CD4-positive, alpha-beta T cell treated with Interleukin-4 for 4 hours (primary cell): Measurements from ENCODE around the gene DNASE1.
"Not testable (repeated sequence)": the region's sequence is repeated elsewhere in the genome, so short reads cannot be mapped to it uniquely, and the experiment has no call there.

Experiments
- DNase-seq: peaks from one replicate; pipeline ENCODE4 v3.0.0-alpha.2; 2020

DNASE1 gene, protein sequence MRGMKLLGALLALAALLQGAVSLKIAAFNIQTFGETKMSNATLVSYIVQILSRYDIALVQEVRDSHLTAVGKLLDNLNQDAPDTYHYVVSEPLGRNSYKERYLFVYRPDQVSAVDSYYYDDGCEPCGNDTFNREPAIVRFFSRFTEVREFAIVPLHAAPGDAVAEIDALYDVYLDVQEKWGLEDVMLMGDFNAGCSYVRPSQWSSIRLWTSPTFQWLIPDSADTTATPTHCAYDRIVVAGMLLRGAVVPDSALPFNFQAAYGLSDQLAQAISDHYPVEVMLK

DNA sequence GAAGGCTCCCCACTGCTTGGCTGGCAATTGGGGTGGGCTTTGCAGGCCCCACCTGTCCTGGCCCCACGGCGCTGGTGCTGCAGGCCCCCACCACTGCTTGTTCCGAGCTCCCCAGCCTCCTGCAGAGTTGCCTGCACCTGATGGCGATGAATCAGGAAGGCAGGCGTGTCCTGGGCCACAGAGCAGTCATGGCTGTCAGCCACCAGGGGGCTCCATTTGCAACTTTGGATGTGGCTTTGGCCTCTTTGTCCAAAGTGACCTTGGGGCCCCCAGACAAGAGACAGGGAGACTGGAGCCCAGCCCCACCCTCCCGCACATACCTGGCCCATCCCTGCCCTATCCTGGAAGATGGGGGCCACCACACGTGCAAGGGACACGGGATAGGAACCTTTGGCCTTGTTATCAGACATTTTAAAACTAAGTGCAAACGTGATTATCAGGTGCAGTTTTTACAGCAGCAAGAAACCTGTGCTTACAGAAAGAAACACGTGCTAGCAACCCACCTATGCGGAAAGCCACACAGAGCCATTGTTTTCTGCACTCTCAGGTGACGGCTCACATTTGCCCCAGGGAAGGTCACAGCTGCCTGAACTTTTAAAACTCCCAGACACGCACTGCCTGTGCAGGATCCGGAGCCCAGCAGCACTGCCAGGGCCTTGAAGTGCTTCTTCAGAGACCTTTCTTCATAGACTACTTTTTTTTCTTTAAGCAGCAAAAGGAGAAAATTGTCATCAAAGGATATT lies at the start of gene DNASE1:
Gene DNASE1 (plus strand): TSS at position 443 of the 743 bp plus-strand sequence. CDS start 683 bp downstream, outside the sequence.
- peak; percentile 48 for DNase-seq

DNA sequence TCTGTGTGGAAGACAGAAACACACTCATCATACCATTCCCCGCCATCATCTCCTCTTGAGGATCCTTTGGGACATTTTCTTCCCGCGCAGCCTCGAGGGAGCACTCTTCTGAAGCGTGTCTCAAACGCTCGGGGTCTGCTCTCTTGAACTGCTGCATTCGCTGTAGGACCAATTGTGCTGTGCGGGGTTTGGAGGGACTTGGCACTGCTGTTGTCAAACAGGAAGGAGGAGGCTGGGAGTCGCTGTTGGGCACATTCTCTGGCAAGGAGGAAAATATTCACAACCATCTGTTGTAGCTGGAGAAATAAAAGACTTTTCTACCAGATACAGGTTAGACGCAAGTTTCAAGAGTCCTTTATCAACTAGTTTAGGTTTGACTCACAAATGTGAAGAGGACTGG lies 48.0 kb upstream of the DNASE1 start:
- DNase-seq: no peak

DNA sequence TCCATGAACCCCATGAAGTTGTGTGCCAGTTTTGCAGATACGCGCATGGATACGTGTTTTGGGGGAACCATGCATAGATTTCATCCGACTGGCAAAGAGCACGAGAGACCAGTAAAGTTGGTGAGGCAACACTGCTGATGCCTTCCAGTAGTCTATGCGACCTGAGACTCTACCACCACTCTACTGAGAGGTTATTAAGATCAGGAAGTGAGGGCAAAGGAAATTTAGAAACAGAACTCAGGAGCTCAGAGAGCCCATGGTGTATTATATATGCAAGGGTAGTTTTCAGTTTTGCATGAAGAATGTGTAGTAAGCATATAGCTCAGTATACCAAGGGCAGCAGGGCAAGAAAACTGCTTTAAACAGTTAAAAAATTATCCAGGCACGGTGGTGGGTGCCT lies 47.3 kb upstream of the DNASE1 start:
- no peak for DNase-seq

DNA sequence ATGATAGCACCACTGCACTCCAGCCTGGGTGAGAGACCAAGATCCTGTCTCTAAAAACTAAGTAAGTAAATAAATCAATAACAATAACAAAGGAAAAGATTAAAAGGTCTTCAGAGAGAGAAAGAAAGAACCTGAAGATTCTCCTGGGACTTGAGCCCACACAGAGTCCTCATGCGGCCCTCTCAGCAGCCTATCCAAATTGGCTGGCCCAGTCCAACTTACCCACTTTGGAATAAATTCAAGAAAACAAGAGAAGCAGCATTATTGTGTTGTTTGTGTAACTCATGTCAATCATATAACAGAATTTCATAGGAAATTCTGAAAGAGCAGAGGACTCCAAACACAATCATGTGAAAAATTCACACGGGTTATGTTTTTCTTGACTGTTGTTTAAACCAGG lies 46.9 kb upstream of the DNASE1 start:
- no peak for DNase-seq

DNA sequence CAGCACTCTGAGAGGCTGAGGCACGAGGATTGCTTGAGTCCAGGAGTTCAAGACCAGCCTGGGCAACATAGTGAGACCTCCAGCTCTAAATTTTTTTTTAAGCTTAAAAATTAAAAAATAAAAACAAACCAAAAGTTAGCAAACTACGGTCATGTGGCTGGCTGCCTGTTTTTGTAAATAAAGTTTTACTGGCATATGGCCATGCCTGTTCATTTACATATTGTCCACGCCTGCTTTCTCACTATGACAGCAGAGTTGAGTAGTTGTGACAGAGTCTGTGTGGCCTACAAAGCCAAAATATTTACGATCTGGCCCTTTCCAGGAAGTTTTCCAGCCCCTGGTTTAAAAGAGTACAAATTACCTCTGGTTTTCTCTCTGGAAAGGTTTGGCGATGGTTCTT lies 46.4 kb upstream of the DNASE1 start:
- DNase-seq: no peak

DNA sequence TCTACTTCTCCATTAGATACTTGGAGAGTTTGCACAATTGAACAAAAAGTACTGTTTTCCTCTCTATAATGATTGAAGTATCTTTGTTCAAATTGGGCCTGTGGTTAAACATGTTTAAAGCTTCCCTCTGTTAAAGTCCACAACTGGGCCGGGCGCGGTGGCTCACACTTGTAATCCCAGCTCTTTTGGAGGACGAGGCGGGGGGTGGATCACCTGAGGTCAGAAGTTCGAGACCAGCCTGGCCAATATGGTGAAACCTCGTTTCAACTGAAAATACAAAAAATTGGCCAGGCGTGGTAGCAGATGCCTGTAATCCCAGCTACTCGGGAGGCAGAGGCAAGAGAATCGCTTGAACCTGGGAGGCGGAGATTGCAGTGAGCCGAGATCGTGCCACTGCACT lies 45.5 kb upstream of the DNASE1 start:
- not testable (repeated sequence) for DNase-seq

DNA sequence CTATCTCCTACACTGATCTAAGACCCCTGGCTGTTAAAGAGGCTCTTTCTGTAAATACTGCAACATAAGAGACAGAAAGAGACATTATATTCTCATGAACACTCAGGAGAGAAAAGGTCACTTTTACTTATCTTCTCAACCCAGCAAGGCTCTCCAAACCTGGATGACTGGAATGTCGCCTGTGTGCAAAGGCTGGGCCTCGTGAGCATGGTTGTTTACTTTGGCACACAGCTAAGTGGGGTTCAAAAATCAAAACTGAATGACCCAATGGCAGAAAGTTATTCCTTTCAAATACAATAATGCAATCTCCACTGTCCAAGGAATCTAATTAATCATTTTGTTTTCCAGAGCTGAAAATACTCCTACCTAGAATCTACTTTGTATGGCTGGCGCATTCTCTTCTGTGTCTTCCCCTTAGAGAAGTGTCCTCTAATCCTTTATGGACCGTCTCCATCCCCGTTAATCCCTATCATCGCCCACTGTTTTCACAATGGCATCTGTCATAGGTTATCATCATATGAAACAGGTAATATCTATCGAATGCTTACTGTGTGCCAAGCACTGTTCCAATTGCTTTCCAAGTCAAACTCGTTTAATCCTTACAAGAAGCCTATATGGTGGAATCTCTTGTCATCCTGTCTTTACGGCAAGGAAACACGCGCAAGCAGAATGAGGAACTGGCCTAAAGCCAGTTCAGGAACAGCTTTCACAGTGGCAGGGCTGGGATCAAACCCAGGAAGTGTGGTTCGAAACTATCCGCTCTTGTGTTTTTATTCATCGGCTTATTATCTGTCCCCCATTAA lies 44.4 kb upstream of the DNASE1 start:
- DNase-seq: no peak

DNA sequence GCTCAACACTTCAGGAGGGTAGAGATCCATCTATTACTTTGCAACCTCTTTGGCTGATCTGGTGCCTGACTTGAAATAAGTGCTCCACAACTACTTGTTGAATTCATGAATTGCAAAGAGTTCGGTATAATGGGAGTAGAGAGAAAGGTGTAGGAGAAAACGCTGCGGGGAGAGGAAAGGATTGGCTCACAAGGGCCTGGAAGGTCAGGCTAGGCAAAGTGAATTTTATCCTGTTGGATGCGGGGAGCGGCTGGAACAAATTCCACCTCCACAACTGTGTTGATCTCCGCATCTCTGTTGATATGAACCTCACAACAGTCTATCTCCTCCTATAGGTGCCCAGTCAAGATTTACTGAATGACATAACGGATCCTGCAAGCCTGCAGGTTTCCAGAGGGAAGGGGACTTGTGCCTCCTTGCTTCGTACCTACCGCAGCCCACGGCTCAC lies 43.8 kb upstream of the DNASE1 start:
- DNase-seq: no peak

DNA sequence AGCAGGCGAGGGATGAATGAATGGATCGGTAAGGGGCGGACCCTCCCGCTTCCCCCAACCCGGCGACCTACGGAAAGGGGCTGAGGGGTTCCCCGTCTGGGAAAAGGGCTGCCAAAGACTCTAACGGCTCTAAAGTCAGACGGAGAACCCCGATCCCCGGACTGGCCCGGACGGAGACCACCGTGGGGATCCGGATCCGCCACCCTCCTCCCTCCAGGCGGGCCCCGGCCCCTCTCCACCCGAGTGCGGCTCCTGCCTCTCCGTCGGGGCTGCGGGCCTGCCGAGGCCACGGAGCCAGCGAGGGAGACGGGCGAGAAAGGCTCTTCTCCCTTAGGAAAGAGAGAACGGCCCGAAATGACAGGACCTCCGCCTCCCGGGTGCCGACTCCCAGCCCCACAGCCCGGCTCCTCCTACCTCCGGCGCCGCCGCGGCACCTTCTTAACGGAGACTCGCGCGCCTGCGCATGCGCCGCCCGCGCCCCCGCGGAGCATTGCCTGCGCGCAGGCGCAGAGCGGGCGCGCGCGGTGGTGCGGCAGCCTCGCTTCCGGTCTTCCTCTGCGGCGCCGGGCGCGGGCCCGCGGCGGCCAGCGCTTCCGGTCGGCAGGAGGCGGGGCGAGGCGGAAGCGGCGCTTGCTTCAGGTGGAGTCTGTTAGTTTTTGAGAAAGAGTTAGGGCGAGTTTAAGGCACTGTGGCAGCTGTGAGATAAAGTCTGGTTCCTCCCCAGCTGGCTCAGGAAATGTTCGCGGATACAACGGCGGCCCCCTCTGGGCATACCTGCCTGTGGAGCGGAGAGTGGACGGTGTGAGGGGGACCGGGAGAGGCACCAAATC lies 43.1 kb upstream of the DNASE1 start, which contains the start of gene SLX4:
Gene SLX4 (minus strand): TSS at position 461 of the 830 bp plus-strand sequence. CDS start 2,642 bp downstream, outside the sequence.
- peak; percentile 87 for DNase-seq

DNA sequence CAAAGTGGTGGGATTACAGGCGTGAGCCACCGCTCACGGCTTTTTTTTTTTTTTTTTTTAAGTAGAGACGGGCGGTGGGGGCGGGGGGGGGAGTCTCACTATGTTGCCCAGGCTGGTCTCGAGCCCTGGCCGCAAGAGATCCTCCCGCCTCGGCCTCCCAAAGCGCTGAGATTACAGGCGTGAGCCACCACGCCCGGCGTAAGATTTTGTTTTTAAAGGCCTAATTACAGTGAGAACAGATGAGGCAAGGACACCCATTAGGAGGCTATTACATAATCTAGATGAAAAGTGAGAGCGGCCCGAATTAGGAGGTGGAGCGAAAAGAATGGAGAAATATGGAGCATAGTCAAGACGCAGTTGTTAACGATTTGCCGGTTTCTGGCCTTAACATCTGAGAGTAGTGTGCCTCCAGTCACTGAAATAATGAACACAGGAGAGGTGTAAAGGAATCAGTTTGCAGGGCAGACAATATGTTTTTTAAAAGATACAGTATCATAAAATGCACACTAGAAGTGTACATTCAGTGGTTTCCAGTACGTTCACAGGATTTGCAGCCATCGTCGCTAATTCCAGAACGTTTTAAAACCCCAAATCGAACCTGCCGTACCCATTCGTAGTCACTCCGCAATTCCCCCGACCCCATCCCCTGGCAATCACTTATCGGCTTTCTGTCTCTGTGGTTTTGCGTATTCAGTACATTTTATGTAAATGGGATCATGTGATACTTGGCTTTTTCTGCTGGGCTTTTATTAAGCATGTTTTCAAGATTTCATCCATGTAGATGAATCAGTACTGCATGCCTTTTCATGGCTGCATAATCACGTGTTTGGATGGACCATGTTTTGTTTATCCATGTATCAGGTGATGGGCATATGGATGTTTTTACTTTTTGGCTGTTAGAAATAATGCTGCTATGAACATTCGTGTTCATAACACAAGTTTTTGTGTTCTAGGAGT lies 41.7 kb upstream of the DNASE1 start:
- no peak for DNase-seq

DNA sequence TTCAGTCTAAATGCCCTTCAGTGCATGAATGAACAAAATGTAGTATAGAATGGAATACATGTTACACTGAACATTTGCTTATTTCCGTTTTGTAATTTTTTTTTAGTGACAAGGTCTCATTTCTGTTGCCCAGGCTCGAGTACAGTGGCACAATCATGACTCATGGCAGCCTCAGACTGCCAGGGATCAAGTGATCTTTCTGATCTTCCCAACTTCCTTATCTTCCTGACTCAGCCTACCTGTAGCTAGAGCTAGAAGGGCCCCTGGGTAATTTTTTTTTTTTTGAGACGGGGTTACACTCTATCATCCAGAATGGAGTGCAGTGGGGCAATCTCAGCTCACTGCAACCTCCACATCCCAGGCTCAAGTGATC lies 35.7 kb upstream of the DNASE1 start:
- DNase-seq: no peak

DNA sequence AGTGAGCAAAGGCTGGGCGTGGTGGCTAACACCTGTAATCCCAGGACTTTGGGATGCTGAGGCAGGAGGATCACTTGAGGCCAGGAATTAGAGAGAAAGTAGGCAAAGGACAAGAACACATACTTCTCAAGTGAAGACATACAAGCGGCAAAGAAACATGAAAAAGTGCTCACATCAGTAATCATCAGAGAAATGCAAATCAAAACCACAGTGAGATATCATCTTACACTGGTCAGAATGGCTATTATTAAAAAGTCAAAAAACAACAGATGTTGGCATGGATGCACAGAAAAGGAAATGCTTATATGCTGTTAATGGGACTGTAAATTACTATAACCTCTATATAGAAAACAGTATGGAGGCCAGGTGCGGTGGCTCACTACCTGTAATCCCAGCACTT lies 30.8 kb upstream of the DNASE1 start:
- no peak for DNase-seq

DNA sequence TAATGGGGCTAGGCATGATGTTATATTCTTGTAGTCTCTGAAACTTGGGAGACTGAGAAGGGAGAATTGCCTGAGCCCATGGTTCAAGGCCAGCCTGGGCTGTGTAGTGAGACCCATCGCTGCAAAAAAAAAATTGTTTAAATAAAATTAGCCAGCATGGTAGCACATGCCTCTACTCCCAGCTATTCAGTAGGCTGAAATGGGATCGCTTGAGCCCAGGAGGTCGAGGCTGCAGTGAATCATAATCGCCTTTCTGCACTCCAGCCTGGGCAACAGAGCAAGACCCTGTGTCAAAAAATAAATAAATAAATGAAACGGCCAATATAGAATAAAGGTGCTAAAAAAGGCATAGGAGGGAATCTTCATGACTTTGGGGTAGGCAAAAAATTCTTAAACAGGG lies 29.2 kb upstream of the DNASE1 start:
- no peak for DNase-seq

DNA sequence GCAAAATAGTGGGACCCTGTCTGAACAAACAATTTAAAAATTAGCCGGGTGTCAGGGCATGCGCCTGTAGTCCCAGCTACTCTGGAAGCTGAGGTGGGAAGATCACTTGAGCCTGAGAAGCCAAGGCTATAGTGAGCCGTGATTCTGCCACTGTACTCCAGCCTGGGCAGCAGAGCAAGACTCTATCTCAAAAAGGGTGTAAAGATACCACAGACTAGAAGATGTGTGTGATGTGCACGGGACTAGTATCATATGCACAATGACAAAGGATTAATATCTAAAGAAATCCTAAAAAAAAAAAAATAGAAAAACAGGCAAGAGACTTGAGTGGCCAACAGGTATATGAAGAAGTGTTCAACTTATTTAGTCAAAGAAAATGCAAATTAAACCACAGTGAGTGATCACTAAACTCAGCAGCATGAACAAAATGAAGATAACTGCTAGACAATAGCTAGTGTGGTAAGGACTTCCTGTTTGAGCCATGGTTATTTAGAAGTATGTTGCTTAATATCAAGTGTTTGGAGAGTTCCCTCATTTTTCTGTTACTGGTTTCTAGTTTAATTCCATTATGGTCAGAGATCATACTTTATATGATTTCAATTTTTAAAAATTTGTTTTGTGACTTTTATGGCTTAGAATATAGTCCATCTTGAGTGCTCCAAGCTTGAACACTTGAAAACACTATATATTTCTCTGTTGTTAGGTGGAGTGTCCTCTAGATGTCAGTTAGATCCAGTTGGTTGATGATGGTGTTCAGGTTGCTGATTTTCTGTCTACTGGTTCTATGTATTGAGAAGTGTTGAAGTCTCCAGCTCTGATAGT lies 28.4 kb upstream of the DNASE1 start:
- DNase-seq: peak; percentile 55

DNA sequence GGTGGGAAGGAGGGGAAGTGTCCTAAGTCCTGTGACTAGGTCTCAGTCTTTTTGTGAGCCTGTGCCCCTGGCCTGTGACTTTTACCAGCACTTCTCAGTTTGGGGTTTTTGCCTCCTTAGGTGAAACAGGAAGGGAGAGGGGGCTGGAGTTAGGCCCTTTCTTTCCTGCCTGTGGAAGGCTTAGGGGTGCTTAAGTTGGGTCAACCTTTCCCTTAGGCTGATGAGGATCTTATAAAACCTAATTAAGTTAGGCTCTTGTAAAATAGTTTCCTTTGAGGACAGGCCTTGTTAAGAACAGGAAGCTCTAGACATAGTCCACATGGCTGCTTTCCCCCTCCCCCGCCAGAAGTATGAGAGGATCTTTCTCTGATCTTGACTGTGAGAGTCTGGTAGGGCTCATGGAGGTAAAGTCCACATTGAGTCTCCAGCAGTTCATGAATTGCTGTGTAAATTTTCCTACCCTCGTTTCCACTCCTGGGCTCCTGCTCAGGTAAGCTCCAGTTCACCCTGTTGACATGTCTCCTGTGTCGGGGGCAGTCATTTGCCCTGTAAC lies 17.0 kb upstream of the DNASE1 start:
- DNase-seq: no peak

DNA sequence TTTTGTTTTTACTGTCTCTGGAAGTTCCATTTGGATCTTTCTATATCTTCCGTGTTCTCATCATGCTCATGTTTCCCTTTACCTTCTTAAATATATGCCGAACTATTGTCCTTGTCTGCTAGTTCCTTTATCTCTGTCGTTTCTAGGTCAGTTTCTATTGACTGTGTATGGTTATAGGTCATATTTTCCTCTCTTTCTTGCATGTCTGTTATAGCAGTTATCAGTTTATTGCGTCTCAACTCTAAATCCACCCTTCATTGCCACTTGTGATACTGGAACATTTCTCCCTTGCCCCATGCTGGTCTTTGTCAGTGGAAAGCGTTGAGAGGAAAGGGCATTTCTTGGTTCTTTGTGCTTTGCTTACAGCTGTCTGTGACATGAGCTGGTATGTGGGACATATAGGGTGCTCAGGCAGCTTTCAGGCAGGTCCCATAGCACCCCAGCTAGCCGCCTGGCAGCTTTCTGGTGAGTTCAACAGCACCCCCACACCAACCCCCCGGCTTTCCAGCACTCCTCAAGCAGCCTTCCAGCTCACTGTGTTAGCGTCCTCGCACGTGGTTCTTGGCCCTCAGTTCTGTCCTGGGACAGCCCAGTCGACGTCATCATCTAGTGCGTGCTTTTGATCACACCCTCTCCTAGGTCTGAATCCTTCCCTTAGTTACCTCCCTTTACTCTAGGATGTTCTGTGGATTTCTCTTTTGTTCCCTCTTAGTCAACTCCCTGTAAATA lies 15.4 kb upstream of the DNASE1 start:
- DNase-seq: no peak

DNA sequence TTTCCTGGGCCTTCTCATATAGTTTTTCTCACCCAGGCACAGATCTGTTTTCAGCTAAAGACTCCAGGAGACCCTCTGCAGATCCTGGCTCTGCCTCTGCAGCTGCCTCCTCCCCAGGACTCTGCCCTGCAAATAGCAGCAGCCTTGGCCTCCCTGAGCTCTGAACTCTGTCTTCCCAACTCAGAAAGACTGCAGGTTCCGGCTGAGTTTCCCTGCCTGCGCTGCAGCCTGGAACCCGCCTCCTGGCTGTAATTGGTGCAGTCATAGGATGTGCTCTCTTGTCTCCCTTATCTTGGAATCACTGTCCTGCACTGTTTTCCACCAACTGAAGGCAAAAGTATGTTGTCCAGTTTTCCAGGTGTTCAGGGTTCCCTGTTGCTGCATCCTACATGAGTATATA lies 14.3 kb upstream of the DNASE1 start:
- DNase-seq: no peak

DNA sequence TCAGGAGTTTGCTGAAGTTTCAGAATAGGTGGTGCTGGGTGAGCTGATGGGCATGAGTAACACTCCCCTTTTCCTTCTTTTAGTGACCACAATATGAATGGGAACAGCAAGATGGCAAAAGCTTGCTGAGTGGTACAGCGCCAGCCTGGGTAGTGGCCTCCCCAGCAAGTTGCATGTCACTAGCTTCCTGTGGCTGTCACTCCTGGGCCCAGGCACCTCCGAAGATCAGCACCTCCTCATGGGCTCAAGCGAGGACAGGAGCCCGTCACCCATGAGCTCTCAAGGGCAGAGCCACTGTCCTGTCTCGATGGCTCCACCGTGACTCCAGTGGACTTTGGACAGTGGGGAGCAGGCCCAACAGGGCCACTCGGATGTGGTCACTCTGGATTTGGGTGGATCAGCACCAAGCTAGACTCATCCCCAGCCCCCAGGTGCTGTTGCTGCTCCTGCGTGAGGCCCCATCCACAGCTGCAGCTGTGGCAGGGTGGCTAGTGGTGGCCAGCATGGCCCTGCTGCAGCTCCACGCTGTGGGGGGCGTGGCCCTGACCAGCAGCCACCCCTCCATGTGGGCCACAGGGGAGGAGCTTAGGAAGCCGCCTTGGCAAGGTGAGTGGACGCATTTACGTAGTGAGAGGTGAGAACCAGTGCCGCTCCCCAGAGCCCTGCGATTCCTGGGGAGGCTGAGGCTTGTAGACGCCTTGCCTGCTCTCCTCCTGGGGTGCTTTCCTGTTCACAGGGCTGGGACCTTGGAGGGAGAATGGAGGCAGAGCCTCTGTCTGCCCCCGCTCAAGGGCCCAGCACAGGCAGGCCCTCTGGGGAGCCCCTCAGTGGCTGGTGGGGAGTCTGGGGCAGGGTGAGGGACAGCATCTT lies 13.6 kb upstream of the DNASE1 start:
- no peak for DNase-seq
